Small intestine (tissue), 7 donors: Measurements from ENCODE around the gene ZSCAN25. TPM values are rescaled to one million over a fixed set of nuclear protein-coding genes. Genes with fewer than 3 reads are reported as not detected.
"Not testable (repeated sequence)": the region's sequence is repeated elsewhere in the genome, so short reads cannot be mapped to it uniquely, and the experiment has no call there.

Experiments used
- DNase-seq, 2 donors: peaks; one replicate each; pipeline versions ENCODE4 v3.0.0 to v3.0.0-alpha.2; 2013
- FAIRE-seq: peaks from 2 replicates; lab custom pipeline; 2012; peaks lifted over from hg19 to GRCh38; lab: Jason Lieb, UNC
- H3K27ac ChIP-seq, 3 donors: one replicate each; pipeline ENCODE4 v1.5.1; 2013; ENCODE audit warnings: low read length in 2 of 3, mild to moderate bottlenecking in 2 of 3, control low read depth in 1 of 3, inconsistent platforms in 1 of 3, low read depth in 1 of 3, moderate library complexity in 1 of 3
- H3K27me3 ChIP-seq, 3 donors: one replicate each; pipeline ENCODE4 v1.6.1; 2013; ENCODE audit warnings: low read length in 3 of 3, inconsistent platforms in 1 of 3; ENCODE audit not compliant: control insufficient read depth in 3 of 3, insufficient read depth in 3 of 3
- H3K36me3 ChIP-seq, 3 donors: one replicate each; pipeline ENCODE4 v1.6.1; 2013; ENCODE audit warnings: low read length in 3 of 3, inconsistent platforms in 1 of 3, low read depth in 1 of 3, mild to moderate bottlenecking in 1 of 3, moderate library complexity in 1 of 3; ENCODE audit not compliant: control insufficient read depth in 3 of 3, insufficient read depth in 2 of 3
- H3K4me1 ChIP-seq, 3 donors: one replicate each; pipeline ENCODE4 v1.6.1; 2013; ENCODE audit warnings: low read length in 2 of 3, inconsistent platforms in 1 of 3, low read depth in 1 of 3, mild to moderate bottlenecking in 1 of 3, moderate library complexity in 1 of 3; ENCODE audit not compliant: control insufficient read depth in 3 of 3, insufficient read depth in 2 of 3
- H3K4me3 ChIP-seq, 3 donors: one replicate each; pipeline ENCODE4 v1.5.1; 2013; ENCODE audit warnings: low read length in 3 of 3, control low read depth in 1 of 3, inconsistent platforms in 1 of 3, low read depth in 1 of 3, mild to moderate bottlenecking in 1 of 3, moderate library complexity in 1 of 3
- H3K9me3 ChIP-seq, 2 donors: one replicate each; pipeline ENCODE4 v1.6.1; 2013; ENCODE audit warnings: low read depth in 1 of 2, low read length in 1 of 2; ENCODE audit not compliant: control insufficient read depth in 2 of 2, insufficient read depth in 1 of 2
- WGBS, 3 donors: extraction: QIAGEN DNeasy Blood & Tissue Kit; methylation state at CpG; one replicate each; pipeline ENCODE4 v1.1.7; 2013; 5-methylcytosine and 5-hydroxymethylcytosine counted together
- polyA plus RNA-seq, 4 donors: library from polyadenylated mRNA; stranded (reverse) in 3 of 4; unstranded in 1 of 4; fragments of 200-250 nt in 3 of 4; fragments of 120-200 nt in 1 of 4; gene quantifications; one replicate each; pipeline versions ENCODE4 v1.2.1 to v1.2.3, GENCODE V29; 2013
- donor health status: healthy with polysubstance abuse.
- donor health status: control.
- donor health status: control.
- donor health status: Bipolar disorder and iron deficiency.
- donor health status: healthy.

ZSCAN25 gene
- polyA plus RNA-seq, 4 donors, result 4.5 to 14.4 (median 5.1) TPM

- not testable (repeated sequence) for FAIRE-seq, H3K36me3 ChIP-seq, H3K9me3 ChIP-seq, DNase-seq, H3K27me3 ChIP-seq, H3K4me1 ChIP-seq, H3K27ac ChIP-seq
- WGBS, 3 donors, result 58 to 62% (median 59%) methylated on average over 4 of the region's 4 CpGs
- peak overlapping the region in 2 of 3 donors; percentile 49 to 67 for H3K4me3 ChIP-seq
Measured at GRCh38 chr7:99580778-99581332, 35.9 kb upstream of the ZSCAN25 start.

GRCh38 chr7:99588868-99589267, 27.9 kb upstream of the ZSCAN25 start:
- H3K27me3 ChIP-seq, result no peaks in the 10 kb centered on the region
- H3K4me1 ChIP-seq, result no peaks in the 10 kb centered on the region
- FAIRE-seq, result no peak
- 73 to 87% (median 76%) methylated on average over 3 of the region's 3 CpGs for WGBS, 3 donors
- H3K36me3 ChIP-seq, result no peaks in the 10 kb centered on the region
- no peak overlapping the region for H3K27ac ChIP-seq
- DNase-seq, result no peak
- no peak overlapping the region for H3K4me3 ChIP-seq
- no peaks in the 10 kb centered on the region for H3K9me3 ChIP-seq

- no peak for DNase-seq
- WGBS, 3 donors, result 80 to 84% (median 84%) methylated on average over 7 of the region's 7 CpGs
- Histone ChIP-seq H3K4me1 (no peaks in the 10 kb centered on the region), H3K9me3 (no peaks in the 10 kb centered on the region), H3K27ac (no peak overlapping the region), H3K27me3 (peaks cover 0 to 3% (median 0%) of the 10 kb centered on the region in 3 donors), H3K36me3 (no peaks in the 10 kb centered on the region), H3K4me3 (no peak overlapping the region)
- FAIRE-seq, result no peak
Measured at GRCh38 chr7:99594948-99595745, 21.6 kb upstream of the ZSCAN25 start.

- Histone ChIP-seq H3K27ac (no peak overlapping the region), H3K36me3 (no peaks in the 10 kb centered on the region), H3K4me1 (no peaks in the 10 kb centered on the region), H3K4me3 (no peak overlapping the region), H3K9me3 (no peaks in the 10 kb centered on the region), H3K27me3 (peaks cover 0 to 3% (median 0%) of the 10 kb centered on the region in 3 donors)
- DNase-seq (no peak), FAIRE-seq (no peak)
- WGBS, 3 donors, result 84 to 95% (median 87%) methylated on average over 1 of the region's 1 CpG
Measured at GRCh38 chr7:99596408-99596955, 20.3 kb upstream of the ZSCAN25 start.

GRCh38 chr7:99597762-99598501, 18.8 kb upstream of the ZSCAN25 start, which contains the start of gene TMEM225B:
TMEM225B (plus strand) TSS chr7:99598267; CDS start chr7:99604389, 6,122 bp downstream.
- H3K36me3 ChIP-seq, result no peaks in the 10 kb centered on the region
- no peaks in the 10 kb centered on the region for H3K4me1 ChIP-seq
- H3K27ac ChIP-seq, result no peak within 1 kb of the TSS
- no peaks in the 10 kb centered on the region for H3K9me3 ChIP-seq
- H3K4me3 ChIP-seq, result no peak within 1 kb of the TSS
- DNase-seq (no peak), FAIRE-seq (no peak)
- 57 to 83% (median 76%) methylated on average over 32 to 34 of the region's 34 CpGs for WGBS, 3 donors
- H3K27me3 ChIP-seq, result peaks cover 0 to 3% (median 0%) of the 10 kb centered on the region in 3 donors

- H3K27ac ChIP-seq, result no peak overlapping the region
- 52 to 75% (median 64%) methylated on average over 4 of the region's 4 CpGs for WGBS, 3 donors
- H3K4me1 ChIP-seq, result no peaks in the 10 kb centered on the region
- H3K36me3 ChIP-seq, result no peaks in the 10 kb centered on the region
- H3K9me3 ChIP-seq, result no peaks in the 10 kb centered on the region
- peaks cover 0 to 3% (median 0%) of the 10 kb centered on the region in 3 donors for H3K27me3 ChIP-seq
- H3K4me3 ChIP-seq, result no peak overlapping the region
- DNase-seq (no peak), FAIRE-seq (no peak)
Measured at GRCh38 chr7:99599836-99600235, 16.9 kb upstream of the ZSCAN25 start.

GRCh38 chr7:99601656-99602310, 15.0 kb upstream of the ZSCAN25 start:
- H3K9me3 ChIP-seq, result no peaks in the 10 kb centered on the region

GRCh38 chr7:99605527-99605926, 11.2 kb upstream of the ZSCAN25 start:
- Histone ChIP-seq H3K27ac (no peak overlapping the region), H3K36me3 (no peaks in the 10 kb centered on the region), H3K4me3 (no peak overlapping the region), H3K9me3 (no peaks in the 10 kb centered on the region), H3K4me1 (no peaks in the 10 kb centered on the region), H3K27me3 (no peaks in the 10 kb centered on the region)
- DNase-seq (no peak), FAIRE-seq (no peak)
- WGBS, 3 donors, result 93 to 98% (median 94%) methylated on average over 7 of the region's 7 CpGs

More at GRCh38 chr7:99601656-99602310, 15.0 kb upstream of the ZSCAN25 start:
- Histone ChIP-seq H3K27me3 (peaks cover 0 to 3% (median 0%) of the 10 kb centered on the region in 3 donors), H3K27ac (no peak overlapping the region), H3K4me3 (no peak overlapping the region), H3K4me1 (no peaks in the 10 kb centered on the region), H3K36me3 (no peaks in the 10 kb centered on the region)
- WGBS, 3 donors, result 70 to 83% (median 77%) methylated on average over 7 of the region's 7 CpGs
- no peak for DNase-seq
- no peak for FAIRE-seq
